ENCODE measurements around the gene BRD3.

Gene BRD3

GRCh38 chr9:134057751-134058701 is 9.8 kb downstream of the BRD3 start:
- Histone ChIP-seq H3K27me3 (ENCODE audit: insufficient read depth, low read length, poor library complexity, severe bottlenecking) (no peaks in the 10 kb centered on the region), H3K9me3 (ENCODE audit: insufficient read depth, low read depth, low read length) (no peaks in the 10 kb centered on the region), H4K20me1 (ENCODE audit: insufficient read depth, low read length, poor library complexity, severe bottlenecking) (peaks cover 92% of the 10 kb centered on the region), H3K79me2 (ENCODE audit: insufficient read depth, low read length) (peaks cover 97% of the 10 kb centered on the region), H3K36me3 (ENCODE audit: insufficient read depth, low read length) (peaks cover 5% of the 10 kb centered on the region; the same call in 1 of the 2 replicates), H3K9me2 (replicated peaks; ENCODE audit: low read depth, low read length) (no peaks in the 10 kb centered on the region), H2AFZ (ENCODE audit: low read length) (no peak overlapping the region), H3K9ac (ENCODE audit: low read depth, low read length, poor library complexity, severe bottlenecking) (no peak overlapping the region), H3K4me3 (ENCODE audit: low read length, poor library complexity, severe bottlenecking) (no peak overlapping the region), H3F3A (ENCODE audit: low read depth) (no peaks in the 10 kb centered on the region), H3K4me1 (ENCODE audit: insufficient read depth, low read length, poor library complexity, severe bottlenecking) (no peaks in the 10 kb centered on the region), H3K4me2 (ENCODE audit: low read depth, low read length, poor library complexity, severe bottlenecking) (no peak overlapping the region)
- TF ChIP-seq CTCF (conservative IDR thresholded peaks at IDR 0.05; ENCODE audit: low read length) (no peak), EZH2phosphoT487 (IDR thresholded peaks at IDR 0.05; ENCODE audit: borderline replicate concordance) (no peak)

GRCh38 chr9:134057307-134057657 is 10.5 kb downstream of the BRD3 start:
- no peak overlapping the region for H3K9ac ChIP-seq (ENCODE audit: low read depth, low read length, poor library complexity, severe bottlenecking)
- H2AFZ ChIP-seq (ENCODE audit: low read length), result no peak overlapping the region
- no peak overlapping the region for H3K4me2 ChIP-seq (ENCODE audit: low read depth, low read length, poor library complexity, severe bottlenecking)
- H3K9me3 ChIP-seq (ENCODE audit: insufficient read depth, low read depth, low read length), result no peaks in the 10 kb centered on the region
- peaks cover 91% of the 10 kb centered on the region for H4K20me1 ChIP-seq (ENCODE audit: insufficient read depth, low read length, poor library complexity, severe bottlenecking)
- no peaks in the 10 kb centered on the region for H3F3A ChIP-seq (ENCODE audit: low read depth)
- H3K36me3 ChIP-seq (ENCODE audit: insufficient read depth, low read length), result peaks cover 13% of the 10 kb centered on the region; the same call in 1 of the 2 replicates
- no peaks in the 10 kb centered on the region for H3K4me1 ChIP-seq (ENCODE audit: insufficient read depth, low read length, poor library complexity, severe bottlenecking)
- TF ChIP-seq CTCF (conservative IDR thresholded peaks at IDR 0.05; ENCODE audit: low read length) (no peak), EZH2phosphoT487 (IDR thresholded peaks at IDR 0.05; ENCODE audit: borderline replicate concordance) (no peak)
- H3K27me3 ChIP-seq (ENCODE audit: insufficient read depth, low read length, poor library complexity, severe bottlenecking), result no peaks in the 10 kb centered on the region
- H3K4me3 ChIP-seq (ENCODE audit: low read length, poor library complexity, severe bottlenecking), result no peak overlapping the region
- H3K9me2 ChIP-seq (replicated peaks; ENCODE audit: low read depth, low read length), result no peaks in the 10 kb centered on the region
- H3K79me2 ChIP-seq (ENCODE audit: insufficient read depth, low read length), result peaks cover 89% of the 10 kb centered on the region

DNA sequence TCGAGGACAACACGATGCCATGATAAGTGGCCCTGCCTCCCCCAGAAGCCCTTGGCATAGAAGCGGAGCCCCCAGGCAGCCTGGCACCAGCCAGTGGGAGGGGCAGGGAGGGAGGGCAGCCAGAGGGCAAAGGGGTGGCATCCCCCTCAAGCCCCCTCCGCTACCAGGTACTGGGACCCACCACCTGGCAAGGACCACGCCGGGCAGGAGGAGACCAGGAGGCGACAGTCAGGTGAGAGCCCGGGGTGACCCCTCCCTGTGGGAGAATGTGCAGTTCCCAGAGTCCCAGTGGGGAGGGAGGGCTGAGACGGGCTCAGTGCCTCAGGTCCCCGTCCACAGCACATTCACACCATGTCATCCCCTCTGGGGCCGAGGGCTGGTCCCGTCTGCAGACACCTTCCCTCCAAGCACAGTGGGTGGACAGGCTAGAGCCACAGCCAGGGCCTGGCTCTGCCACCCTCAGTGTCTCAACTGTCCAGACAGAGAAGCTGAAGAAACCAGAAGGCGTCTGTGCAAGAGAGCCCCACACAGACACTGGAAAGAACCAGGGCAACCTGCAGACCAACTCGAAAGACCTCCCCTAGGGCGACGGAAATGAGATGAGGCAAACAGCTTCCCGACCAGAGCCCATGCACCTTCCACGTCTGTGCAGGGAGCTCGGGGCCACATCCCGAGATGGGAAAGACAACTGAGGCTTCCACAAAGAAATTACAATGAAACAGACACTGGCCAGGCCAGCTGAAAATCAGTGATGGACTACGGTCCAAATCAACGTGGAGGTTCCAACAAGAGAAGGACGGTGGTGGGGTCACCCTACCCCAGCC is 11.1 kb downstream of the BRD3 start:
- Histone ChIP-seq H2AFZ (ENCODE audit: low read length) (no peak overlapping the region), H3K9me3 (ENCODE audit: insufficient read depth, low read depth, low read length) (no peaks in the 10 kb centered on the region), H3K36me3 (ENCODE audit: insufficient read depth, low read length) (peaks cover 16% of the 10 kb centered on the region; the same call in 1 of the 2 replicates), H3K27me3 (ENCODE audit: insufficient read depth, low read length, poor library complexity, severe bottlenecking) (no peaks in the 10 kb centered on the region), H3K9me2 (replicated peaks; ENCODE audit: low read depth, low read length) (no peaks in the 10 kb centered on the region), H3K4me2 (ENCODE audit: low read depth, low read length, poor library complexity, severe bottlenecking) (no peak overlapping the region), H3K4me3 (ENCODE audit: low read length, poor library complexity, severe bottlenecking) (no peak overlapping the region), H3F3A (ENCODE audit: low read depth) (no peaks in the 10 kb centered on the region), H4K20me1 (ENCODE audit: insufficient read depth, low read length, poor library complexity, severe bottlenecking) (peaks cover 89% of the 10 kb centered on the region), H3K4me1 (ENCODE audit: insufficient read depth, low read length, poor library complexity, severe bottlenecking) (no peaks in the 10 kb centered on the region), H3K9ac (ENCODE audit: low read depth, low read length, poor library complexity, severe bottlenecking) (no peak overlapping the region), H3K79me2 (ENCODE audit: insufficient read depth, low read length) (peaks cover 83% of the 10 kb centered on the region)
- TF ChIP-seq EZH2phosphoT487 (IDR thresholded peaks at IDR 0.05; ENCODE audit: borderline replicate concordance) (no peak), CTCF (conservative IDR thresholded peaks at IDR 0.05; ENCODE audit: low read length) (no peak)
